HG03520 (cell line): ENCODE measurements around the gene SPCS2.

Source experiments
- ATAC-seq: cut with Tn5 transposase; IDR thresholded peaks from one replicate; pipeline ENCODE4 v1.9.1; 2021; ENCODE audit warnings: mild to moderate bottlenecking, moderate library complexity; ENCODE audit not compliant: unreplicated experiment

The SPCS2 gene

GRCh38 chr11:74948898-74949752 is at the start of gene SPCS2, which contains the start of gene XRRA1:
Gene SPCS2 (plus strand): TSS chr11:74949266. CDS start chr11:74949286, 20 bp downstream.
Gene XRRA1 (minus strand): TSS chr11:74949091. CDS start chr11:74940878, 8,213 bp downstream.
- ATAC-seq: peak; percentile 79

DNA sequence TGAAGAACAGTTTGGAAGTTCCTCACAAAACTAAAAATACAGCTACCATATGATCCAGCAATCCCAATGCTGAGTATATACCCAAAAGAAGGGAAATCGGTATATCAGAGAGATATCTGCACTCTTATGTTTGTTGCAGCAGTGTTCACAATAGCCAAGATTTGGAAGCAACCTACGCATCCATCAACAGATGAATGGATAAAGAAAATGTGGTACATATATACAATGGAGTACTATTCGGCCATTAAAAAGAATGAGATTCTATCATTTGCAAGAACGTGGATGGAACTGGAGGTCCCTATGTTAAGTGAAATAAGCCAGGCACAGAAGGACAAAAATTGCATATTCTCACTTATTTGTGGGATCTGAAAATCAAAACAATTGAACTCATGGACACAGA is 46.7 kb upstream of the SPCS2 start:
- no peak for ATAC-seq

GRCh38 chr11:74905326-74905725 is 43.7 kb upstream of the SPCS2 start:
- no peak for ATAC-seq

GRCh38 chr11:74909385-74909784 is 39.7 kb upstream of the SPCS2 start:
- no peak for ATAC-seq

DNA sequence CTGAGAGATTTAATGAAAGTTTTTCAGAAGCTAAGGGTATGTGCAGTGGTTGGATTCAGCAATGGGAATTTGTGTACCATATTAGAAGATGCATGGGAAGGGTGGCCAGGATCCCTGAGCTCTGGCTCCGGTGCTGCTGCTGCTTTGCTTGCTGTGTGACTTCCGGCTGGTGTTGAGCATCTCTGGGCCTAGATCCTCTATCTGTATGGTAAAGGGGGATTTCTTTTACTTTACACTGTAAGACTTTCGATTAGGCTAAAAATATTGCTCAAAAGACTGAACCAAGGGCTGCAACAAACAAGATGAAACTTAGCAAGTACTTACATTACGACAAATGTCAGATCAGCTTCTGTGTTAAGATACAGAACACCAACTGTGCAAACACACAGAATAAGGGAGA is 39.3 kb upstream of the SPCS2 start:
- ATAC-seq: no peak

DNA sequence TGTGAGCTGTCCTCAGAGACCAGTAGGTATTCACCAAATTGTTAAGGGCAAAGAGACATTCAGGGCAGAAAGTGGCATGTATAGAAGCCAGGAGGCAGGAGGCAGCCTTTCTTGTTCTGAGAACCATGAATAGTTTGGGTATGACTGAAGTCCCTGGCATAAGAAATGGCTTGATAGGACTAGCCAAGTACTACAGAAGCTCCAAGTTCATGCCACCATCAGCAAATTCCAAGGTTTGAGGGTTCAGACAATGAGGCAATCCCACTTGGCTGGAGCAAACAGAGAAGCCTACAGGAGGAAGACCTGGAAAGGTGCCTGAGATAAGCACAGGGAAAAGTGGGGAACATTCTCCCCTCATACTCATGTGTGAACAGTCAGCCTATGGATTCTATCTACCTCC is 25.9 kb upstream of the SPCS2 start:
- ATAC-seq: no peak

GRCh38 chr11:74925281-74925680 is 23.8 kb upstream of the SPCS2 start:
- no peak for ATAC-seq

DNA sequence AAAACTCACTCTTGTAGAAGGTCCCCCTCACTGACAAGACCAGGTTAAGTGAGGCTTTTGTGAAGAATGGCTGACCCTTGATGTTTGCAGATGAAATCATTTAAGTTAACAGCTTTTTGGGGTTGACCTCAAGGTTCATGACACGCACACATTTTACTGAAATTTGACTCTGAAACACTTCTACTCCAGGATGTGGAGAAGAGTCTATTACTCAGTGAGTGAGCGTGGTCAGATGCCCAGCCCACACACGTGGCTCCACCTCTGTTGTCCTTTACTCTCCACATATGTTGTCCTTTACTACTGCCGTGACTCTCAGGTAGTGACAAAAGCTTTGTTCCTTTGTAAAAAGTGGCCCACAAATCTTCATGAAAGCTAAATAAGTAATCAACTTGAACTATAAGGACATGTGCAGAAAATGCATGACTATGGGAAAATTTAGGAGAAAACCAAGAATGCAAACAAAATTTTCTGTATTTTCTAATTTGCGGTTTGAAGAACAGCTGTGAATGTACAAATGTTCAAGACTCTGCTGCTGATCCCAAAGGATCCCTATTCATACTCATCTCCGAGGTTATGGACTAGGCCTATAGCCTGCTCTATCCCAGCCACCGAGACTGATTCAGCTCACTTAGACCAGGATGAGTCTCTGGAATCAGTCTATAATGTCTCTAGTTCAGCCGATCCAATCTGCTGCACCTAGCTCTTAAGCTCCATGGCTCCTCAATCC is 22.6 kb upstream of the SPCS2 start:
- ATAC-seq: no peak

- no peak for ATAC-seq
Measured at GRCh38 chr11:74927496-74927895, 21.6 kb upstream of the SPCS2 start.

DNA sequence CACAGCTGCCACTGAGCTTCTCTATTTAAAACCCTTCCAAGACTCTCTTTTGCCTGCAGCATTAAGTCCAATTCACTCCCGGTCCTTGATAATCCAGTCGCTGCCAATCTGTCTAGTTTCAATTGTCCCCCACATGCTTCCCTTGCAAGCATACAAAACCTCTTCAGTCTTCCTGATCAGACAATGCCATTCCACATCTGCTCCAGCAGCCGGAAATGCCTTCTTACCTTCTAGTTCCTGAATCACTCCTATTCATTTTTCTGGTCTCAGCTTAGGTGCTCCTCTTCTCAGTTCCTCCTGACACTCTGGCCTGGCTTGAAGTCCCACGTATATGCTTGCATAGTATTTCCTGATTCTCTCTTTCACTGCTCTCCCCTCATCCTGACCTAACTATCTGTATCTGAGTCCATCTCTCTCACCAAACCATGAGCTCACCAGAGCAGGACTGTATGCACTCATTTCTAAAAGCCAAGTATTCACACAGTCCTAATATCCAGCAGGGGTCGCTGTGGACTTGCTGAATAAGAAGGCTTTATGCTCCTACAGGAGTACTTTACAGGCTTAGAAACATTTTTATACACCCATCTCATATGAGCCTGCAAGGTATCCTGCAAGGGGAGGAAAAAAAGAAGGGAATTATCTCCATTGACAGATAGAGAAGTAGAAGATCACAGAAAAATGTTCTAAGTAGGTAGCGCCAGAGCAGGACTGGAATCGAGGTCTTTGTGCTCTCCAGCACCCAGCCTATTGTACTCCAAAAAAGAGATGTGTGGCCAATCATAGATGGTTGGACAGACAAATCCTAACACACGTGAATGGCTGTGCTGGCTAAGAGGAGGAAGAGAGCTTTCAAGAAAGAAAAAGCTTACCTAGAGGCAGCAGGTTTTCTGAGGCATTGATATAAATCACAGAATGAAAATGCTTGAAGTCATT is 19.4 kb upstream of the SPCS2 start:
- ATAC-seq: no peak

DNA sequence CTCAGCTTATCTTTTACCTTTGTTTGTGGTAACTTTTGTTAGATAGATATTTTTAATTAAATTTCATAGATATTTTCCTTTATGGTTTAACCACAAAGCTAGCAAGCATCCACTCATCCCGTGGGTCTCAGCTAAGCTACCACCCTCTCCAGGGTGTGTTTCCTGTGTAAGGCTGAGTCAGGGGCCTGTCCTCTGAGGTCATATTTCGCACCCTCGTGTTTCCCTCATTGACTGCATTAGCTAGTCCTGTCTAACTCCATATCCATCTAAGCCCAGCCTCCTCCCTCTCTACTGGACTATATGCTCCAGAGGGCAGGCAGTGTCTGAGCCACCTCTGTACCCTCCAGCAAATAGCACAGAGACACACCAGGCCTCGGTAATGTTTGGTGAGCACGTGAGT is 16.9 kb upstream of the SPCS2 start:
- ATAC-seq: no peak

DNA sequence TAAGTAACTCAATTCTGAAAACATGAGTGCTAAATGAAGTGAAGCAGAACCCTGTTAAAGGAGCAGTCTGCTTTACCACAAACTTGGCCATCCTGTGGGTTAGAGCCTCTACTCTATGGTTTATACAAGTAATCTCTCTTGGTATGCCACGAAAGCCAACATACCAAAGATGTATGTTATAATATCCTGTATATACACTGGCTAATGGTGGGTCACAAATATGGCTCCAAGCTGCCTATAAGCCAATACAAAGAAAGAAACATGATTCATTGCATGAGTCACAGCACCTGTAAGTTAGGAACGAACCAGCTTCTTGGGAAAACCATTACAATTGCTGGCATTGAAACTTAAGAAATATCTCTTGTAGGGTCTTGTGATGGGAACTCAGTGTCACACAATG is 16.3 kb upstream of the SPCS2 start:
- no peak for ATAC-seq

- no peak for ATAC-seq
Measured at GRCh38 chr11:74933765-74934164, 15.3 kb upstream of the SPCS2 start.

DNA sequence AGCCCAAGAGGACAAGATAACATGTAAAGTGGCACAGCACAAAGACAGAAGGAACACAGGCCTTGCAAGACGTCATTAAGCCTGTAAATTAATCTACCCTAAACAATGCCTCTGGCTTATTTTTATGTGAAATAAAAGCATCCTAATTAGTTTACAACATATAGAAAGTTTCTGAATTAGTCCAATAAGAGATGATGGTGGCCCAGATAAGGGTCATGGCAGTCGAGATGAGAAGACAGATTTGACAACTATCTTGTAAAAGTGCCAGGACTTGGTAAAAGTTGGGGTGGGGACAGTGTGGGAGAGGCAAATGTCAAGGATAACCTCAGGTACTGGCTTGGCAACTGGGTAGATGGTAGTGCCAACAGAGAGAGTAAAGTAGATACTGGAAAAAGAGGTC is 13.8 kb upstream of the SPCS2 start:
- ATAC-seq: no peak

DNA sequence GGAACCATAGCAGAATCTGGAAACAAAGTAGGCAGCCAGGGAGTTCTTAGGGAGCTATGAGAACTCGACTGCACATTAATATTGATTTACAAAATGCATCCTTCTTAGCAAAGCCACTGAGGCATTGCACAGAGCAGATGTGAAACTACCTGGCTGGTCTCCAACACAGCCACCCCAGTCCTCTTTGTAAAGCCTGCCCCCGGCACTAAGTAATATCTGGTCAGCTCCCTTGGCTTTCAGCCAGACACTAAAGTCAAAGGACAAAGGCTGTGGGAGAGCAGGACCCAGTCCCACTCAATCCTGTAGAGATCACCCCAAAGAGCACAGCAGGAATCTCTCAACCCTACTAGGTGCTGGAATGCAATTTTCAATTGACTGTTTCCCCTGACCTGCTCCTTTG is 13.0 kb upstream of the SPCS2 start:
- no peak for ATAC-seq

DNA sequence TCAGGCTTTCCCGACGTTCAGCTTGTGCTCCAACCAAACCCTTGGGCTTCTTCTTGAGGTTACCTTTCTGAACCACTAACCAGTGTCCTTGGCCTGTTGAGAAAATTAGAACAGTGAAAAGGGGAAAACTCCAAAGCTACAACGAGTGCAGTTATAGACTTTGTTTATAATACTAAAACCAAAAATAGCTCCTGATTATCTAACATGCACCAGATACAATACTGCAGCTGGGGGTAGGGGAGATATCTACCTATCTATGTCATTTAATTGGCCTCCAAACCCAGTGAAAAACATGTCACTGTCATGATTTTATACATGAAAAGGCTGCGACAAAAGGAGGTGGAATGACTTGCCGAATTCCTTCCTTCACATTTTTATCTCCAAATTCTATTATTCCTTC is 12.1 kb upstream of the SPCS2 start:
- no peak for ATAC-seq

DNA sequence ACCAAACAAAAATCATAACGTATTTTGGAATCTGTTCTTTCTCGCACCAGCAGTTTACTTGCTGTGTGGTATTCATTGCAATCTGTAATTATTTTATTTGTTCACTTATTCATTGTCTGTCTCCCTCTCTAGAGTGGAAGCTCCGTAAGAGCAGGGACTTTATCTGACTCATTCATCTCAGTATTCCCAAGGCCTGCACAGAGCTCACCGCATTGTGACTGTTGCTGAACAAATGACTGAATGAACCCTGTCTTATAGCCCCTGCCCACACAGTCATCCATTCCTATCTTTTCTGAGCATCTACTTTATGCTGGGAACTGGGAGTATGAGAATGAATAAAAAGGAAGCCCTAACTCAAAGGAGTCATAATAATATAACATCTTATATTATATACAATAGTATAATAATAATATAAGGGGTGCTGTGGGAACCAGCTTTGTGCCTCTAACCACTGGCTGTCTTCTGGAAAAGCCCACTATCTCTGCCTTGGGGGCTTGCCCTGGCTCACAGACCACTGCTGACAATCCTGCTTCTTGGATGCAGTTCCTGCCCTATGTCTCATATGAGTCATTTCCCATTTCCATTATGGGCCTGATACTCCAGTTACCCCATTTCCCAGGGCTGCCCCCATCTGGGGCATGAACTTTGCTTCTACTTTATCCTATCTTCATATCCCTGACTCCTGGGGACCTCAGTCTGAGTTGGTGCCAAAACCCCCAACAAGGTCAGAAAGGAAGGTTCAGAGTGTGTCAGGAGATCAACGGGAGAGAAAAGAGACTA is 11.2 kb upstream of the SPCS2 start:
- ATAC-seq: no peak

DNA sequence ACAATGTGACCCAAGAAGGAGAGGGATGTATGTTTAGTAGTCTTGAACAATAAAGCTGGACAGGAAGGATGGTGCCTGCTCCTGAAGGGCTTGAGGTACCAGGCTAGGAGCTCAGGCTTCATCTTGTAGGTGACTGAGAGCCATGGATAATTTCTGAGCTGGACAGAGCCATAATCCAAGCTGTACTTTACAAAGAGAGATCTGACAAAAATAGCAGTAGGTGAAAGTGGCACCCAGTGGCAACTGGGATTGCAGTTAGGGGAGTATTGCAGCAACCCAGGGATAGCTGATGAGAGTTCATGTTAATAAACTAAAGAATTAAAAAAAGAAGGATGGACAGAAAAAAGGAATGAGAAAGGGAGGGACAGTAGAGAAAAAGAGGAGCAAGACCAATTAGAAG is 7.6 kb upstream of the SPCS2 start:
- no peak for ATAC-seq

DNA sequence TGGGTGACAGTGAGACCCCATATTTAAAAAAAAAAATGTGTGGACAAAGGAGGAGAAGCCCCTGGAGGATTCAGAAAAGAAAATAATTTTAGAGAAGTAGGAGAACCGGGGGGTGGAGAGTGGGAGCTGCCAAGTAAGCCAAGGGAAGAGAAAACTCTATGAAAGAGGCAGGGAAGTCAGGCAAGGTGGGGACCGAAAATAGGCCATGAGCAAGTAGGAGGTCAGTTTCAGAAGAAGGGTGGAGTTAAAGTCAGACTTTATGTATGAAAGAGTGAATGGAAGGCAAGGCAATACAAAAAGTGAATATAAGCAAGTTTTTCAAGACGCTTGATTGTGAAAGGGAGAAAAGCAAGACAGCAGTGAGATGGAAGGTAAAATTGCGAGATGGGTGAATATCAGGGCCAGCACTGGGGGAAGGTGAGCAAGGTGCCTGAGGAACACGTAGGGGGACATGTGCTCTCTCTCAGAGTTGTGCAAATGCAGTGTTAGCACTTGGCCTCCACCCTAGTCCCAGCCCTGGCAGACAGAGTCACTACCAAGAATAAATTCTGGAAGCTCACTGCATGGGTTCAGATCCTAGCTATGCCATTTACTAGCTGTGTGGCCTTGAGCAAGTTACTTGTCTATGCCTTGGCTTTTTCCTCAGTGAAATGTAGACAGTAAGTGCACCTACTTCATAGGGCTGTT is 6.8 kb upstream of the SPCS2 start:
- ATAC-seq: no peak

GRCh38 chr11:74948546-74948897 is 544 bp upstream of the SPCS2 start:
- no peak for ATAC-seq
